Sigmoid colon (tissue), 7 donors: Measurements from ENCODE around the gene INPP5E. TPM values are rescaled to one million over a fixed set of nuclear protein-coding genes. Genes with fewer than 3 reads are reported as not detected.

Experiments used
- DNase-seq: peaks from one replicate; pipeline ENCODE4 v3.0.0-alpha.2; 2019
- H3K27ac ChIP-seq, 4 donors: fragments of 200-600 bp; sonication (generic); one replicate each; pipeline ENCODE4 v1.5.1; 2016 to 2019; ENCODE audit warnings: mild to moderate bottlenecking in 1 of 4
- H3K27me3 ChIP-seq, 3 donors: fragments of 200-600 bp; sonication (generic); one replicate each; pipeline ENCODE4 v1.5.1; 2019; ENCODE audit warnings: mild to moderate bottlenecking in 1 of 3
- H3K36me3 ChIP-seq, 4 donors: fragments of 200-600 bp; sonication (generic); one replicate each; pipeline ENCODE4 v1.5.1; 2016 to 2019
- H3K4me1 ChIP-seq, 4 donors: fragments of 200-600 bp; sonication (generic); one replicate each; pipeline ENCODE4 v1.5.1; 2017 to 2019
- H3K4me3 ChIP-seq, 4 donors: fragments of 200-600 bp; sonication (generic); one replicate each; pipeline ENCODE4 v1.5.1; 2017 to 2019; ENCODE audit warnings: mild to moderate bottlenecking in 2 of 4, moderate library complexity in 1 of 4
- H3K9me3 ChIP-seq, 4 donors: fragments of 200-600 bp in 3 of 4; sonication (generic) in 3 of 4; one replicate each; pipeline versions ENCODE4 v1.5.1 to v1.6.1; 2013 to 2019
- EP300 ChIP-seq, 4 donors: sonication (generic); formaldehyde crosslinking; IDR thresholded peaks; one replicate each; pipeline ENCODE4 v1.6.1; 2017; ENCODE audit warnings: antibody characterized with exemption in 4 of 4
- POLR2A ChIP-seq, 2 donors: fragments of 450-650 bp; IDR thresholded peaks; one replicate each; pipeline ENCODE4 v1.6.1; 2016; ENCODE audit warnings: antibody characterized with exemption in 2 of 2, mild to moderate bottlenecking in 2 of 2, moderate library complexity in 2 of 2
- POLR2AphosphoS5 ChIP-seq, 4 donors: sonication (generic); formaldehyde crosslinking; IDR thresholded peaks; one replicate each; pipeline ENCODE4 v1.6.1; 2017; ENCODE audit warnings: antibody characterized with exemption in 4 of 4
- WGBS, 2 donors: extraction: QIAGEN DNeasy Blood & Tissue Kit; methylation state at CpG; one replicate each; pipeline ENCODE4 v1.1.7; 2013; 5-methylcytosine and 5-hydroxymethylcytosine counted together
- intact Hi-C: fragments of 100-400 bp; cut with DNase I; formaldehyde crosslinking; loops from one replicate; pipeline ENCODE4 v1.15.1; 2023
- polyA plus RNA-seq, 3 donors: library from polyadenylated mRNA; stranded (reverse); fragments of 200-250 nt; gene quantifications; one replicate each; pipeline ENCODE4 v1.2.3, GENCODE V29; 2013
- total RNA-seq, 4 donors: library from RNA; depleted of rRNA; stranded (reverse); fragments of >200 nt; gene quantifications; one replicate each; pipeline ENCODE4 v1.1.0, GENCODE V29; 2016
- TF ChIP-seq, protein P1 (sequence below), 4 experiments: fragments of 450-650 bp in 3 of 4; fragments of 200-600 bp in 1 of 4; IDR thresholded peaks; one replicate each; pipeline ENCODE4 v1.5.1; 2016 to 2019; ENCODE audit warnings: antibody characterized with exemption in 4 of 4, mild to moderate bottlenecking in 3 of 4, moderate library complexity in 2 of 4
- donor health status: healthy with polysubstance abuse.
- donor health status: Bipolar disorder and iron deficiency.
- donor health status: healthy.

INPP5E gene
- total and polyA plus RNA-seq, 7 donors: 1.8 to 12.2 (median 5.6) TPM

DNA sequence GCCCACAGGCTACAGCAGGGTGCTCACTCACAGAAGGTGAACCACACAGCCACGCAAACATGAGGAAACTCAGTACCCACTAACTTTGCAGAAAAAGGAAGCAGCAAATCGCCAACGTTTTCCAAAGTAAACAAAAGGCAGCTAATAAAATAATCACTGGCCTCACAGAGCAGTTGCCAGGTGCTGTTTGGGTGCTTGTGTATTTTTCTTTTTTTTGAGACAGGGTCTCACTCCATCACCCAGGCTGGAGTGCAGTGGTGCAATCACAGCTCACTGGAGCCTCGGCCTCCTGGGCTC, 43.5 kb downstream of the INPP5E start:
- H3K27ac ChIP-seq: no peak overlapping the region
- TF ChIP-seq, protein P1, sequence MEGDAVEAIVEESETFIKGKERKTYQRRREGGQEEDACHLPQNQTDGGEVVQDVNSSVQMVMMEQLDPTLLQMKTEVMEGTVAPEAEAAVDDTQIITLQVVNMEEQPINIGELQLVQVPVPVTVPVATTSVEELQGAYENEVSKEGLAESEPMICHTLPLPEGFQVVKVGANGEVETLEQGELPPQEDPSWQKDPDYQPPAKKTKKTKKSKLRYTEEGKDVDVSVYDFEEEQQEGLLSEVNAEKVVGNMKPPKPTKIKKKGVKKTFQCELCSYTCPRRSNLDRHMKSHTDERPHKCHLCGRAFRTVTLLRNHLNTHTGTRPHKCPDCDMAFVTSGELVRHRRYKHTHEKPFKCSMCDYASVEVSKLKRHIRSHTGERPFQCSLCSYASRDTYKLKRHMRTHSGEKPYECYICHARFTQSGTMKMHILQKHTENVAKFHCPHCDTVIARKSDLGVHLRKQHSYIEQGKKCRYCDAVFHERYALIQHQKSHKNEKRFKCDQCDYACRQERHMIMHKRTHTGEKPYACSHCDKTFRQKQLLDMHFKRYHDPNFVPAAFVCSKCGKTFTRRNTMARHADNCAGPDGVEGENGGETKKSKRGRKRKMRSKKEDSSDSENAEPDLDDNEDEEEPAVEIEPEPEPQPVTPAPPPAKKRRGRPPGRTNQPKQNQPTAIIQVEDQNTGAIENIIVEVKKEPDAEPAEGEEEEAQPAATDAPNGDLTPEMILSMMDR (IDR thresholded peaks at IDR 0.05): no peak
- TF ChIP-seq EP300 (IDR thresholded peaks at IDR 0.05) (no peak), POLR2AphosphoS5 (IDR thresholded peaks at IDR 0.05) (no peak), POLR2A (IDR thresholded peaks at IDR 0.05) (no peak)
- no peak for DNase-seq
- H3K4me3 ChIP-seq: no peak overlapping the region
- 21 to 61% methylated on average over 4 of the region's 4 CpGs for WGBS, 2 donors
- no peaks in the 10 kb centered on the region for H3K27me3 ChIP-seq
- intact Hi-C loops: no loop called here
- H3K9me3 ChIP-seq: no peaks in the 10 kb centered on the region
- peaks cover 19 to 71% (median 44%) of the 10 kb centered on the region in 4 donors for H3K36me3 ChIP-seq
- H3K4me1 ChIP-seq: peaks cover 0 to 28% (median 21%) of the 10 kb centered on the region in 4 donors

DNA sequence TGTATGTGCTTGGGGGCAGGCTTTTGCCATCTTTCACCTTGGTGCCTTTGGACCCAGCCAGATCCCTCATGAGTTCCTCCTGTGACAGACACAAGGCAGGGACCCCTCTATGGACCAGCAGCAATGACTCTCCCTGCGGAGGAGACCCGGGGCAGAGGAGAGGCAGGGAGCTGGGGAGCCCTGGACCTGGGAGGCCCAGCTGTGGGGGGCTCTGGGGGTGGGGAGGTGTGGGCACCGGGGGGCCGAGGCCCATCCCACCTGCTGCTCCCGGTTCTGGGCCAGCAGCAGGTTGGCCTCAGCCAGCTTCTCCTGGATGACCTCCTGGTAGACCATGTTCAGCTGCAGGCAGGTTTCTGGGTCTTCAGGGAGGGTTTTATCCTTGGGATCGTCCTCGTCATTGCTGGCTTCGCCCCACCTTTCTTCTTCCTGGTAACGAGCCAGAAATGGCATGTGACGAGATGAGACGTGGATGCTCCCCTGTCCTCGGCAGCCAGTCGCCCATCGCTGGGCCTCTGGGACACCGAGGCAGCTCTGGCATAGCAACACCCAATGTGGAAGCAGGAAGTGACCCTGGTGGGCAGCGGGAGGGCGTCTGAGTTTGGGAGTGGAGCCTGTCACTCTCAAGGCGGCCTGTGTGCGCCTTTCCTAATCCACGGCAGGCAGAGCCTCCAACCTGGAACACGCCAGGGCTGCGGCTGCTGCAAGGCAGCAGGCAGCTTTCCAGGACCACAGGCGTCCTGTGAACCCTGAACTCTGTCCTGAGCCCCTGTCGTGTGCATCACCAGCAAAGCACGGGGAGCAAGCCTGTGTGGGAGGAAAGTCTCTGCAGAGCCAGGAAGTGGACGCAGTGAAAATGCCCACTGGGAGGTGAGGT, 44.1 kb downstream of the INPP5E start:
- no peak overlapping the region for H3K27ac ChIP-seq
- H3K4me3 ChIP-seq: no peak overlapping the region
- 42 to 78% methylated on average over 26 of the region's 26 CpGs for WGBS, 2 donors
- intact Hi-C loops: no loop called here
- H3K4me1 ChIP-seq: peaks cover 0 to 22% (median 18%) of the 10 kb centered on the region in 4 donors
- no peaks in the 10 kb centered on the region for H3K9me3 ChIP-seq
- DNase-seq: no peak
- H3K27me3 ChIP-seq: no peaks in the 10 kb centered on the region
- H3K36me3 ChIP-seq: peaks cover 19 to 74% (median 44%) of the 10 kb centered on the region in 4 donors
- TF ChIP-seq EP300 (IDR thresholded peaks at IDR 0.05) (no peak), POLR2A (IDR thresholded peaks at IDR 0.05) (no peak), POLR2AphosphoS5 (IDR thresholded peaks at IDR 0.05) (no peak)
- TF ChIP-seq, protein P1 (IDR thresholded peaks at IDR 0.05): no peak

GRCh38 chr9:136395020-136395340, 44.7 kb downstream of the INPP5E start:
- Histone ChIP-seq H3K36me3 (peaks cover 19 to 75% (median 44%) of the 10 kb centered on the region in 4 donors), H3K9me3 (no peaks in the 10 kb centered on the region), H3K4me1 (peaks cover 0 to 18% (median 14%) of the 10 kb centered on the region in 4 donors), H3K27ac (no peak overlapping the region), H3K27me3 (no peaks in the 10 kb centered on the region), H3K4me3 (no peak overlapping the region)
- intact Hi-C loops: no loop called here
- no peak for DNase-seq
- 87 to 94% methylated on average over 13 of the region's 13 CpGs for WGBS, 2 donors
- TF ChIP-seq EP300 (IDR thresholded peaks at IDR 0.05): no peak
- TF ChIP-seq, protein P1 (IDR thresholded peaks at IDR 0.05): no peak

GRCh38 chr9:136394312-136395019, 45.2 kb downstream of the INPP5E start:
- intact Hi-C loops: no loop called here
- Histone ChIP-seq H3K27ac (no peak overlapping the region), H3K27me3 (no peaks in the 10 kb centered on the region), H3K9me3 (no peaks in the 10 kb centered on the region), H3K4me3 (no peak overlapping the region), H3K4me1 (peaks cover 0 to 14% (median 12%) of the 10 kb centered on the region in 4 donors), H3K36me3 (peaks cover 19 to 80% (median 47%) of the 10 kb centered on the region in 4 donors)
- TF ChIP-seq, protein P1 (IDR thresholded peaks at IDR 0.05): no peak
- TF ChIP-seq EP300 (IDR thresholded peaks at IDR 0.05): no peak
- TF ChIP-seq POLR2AphosphoS5 (IDR thresholded peaks at IDR 0.05): no peak
- TF ChIP-seq POLR2A (IDR thresholded peaks at IDR 0.05): no peak
- WGBS, 2 donors: 94 to 96% methylated on average over 21 of the region's 21 CpGs
- DNase-seq: no peak
